GM12892 (cell line): Measurements from ENCODE around the gene KLF13.

Experiments
- POLR2A ChIP-seq: IDR thresholded peaks from 2 replicates; pipeline ENCODE4 v1.6.1; 2011; ENCODE audit warnings: low read depth, low read length, control low read depth
- TAF1 ChIP-seq: IDR thresholded peaks from 2 replicates; pipeline ENCODE4 v1.6.1; 2011; ENCODE audit warnings: low read depth, mild to moderate bottlenecking, control low read depth, low read length, borderline replicate concordance

DNA sequence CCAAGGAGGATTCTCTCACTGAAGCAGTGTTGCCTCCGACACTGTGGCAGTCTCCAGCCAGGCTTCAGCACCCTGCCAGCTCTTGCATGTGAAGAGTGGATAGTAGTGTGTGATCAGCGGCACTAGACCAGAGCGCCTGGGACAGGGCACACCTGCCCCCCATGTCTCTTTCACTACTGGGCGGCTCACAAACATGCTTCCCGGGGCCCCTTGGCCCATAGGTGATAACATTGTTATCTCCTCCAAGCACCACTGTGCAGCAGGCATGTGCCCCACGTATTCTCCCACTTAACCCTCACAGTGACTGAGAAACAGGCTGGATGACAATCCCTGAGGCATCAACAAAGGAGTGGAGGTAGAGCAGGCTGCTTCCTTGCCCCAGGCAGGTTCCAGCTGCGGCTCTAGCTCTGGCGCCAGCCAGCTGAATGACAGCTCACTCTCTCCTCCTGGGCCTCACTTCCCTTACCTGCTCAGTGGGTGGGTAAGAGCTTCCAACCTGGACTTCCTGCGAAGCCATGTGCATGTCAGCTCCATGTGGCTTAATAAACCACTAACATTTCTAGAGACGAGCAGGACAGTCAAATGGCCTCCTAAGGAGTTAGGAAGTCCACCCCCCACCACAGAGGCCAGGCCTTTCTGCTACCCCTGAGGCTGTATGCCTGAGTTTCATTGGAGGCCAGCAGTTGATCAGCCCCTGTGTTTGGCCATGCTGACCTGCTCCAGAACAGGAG, 37.8 kb downstream of the KLF13 start:
- TF ChIP-seq TAF1 (no peak), POLR2A (no peak)
